ENCODE data around the gene RAMP1. TPM values are rescaled to one million over a fixed set of nuclear protein-coding genes. Genes with fewer than 3 reads are reported as not detected.
A peak's percentile ranks its signal among the peaks of the same experiment; 100 is the strongest.
"Not testable (repeated sequence)": the region's sequence is repeated elsewhere in the genome, so short reads cannot be mapped to it uniquely, and the experiment has no call there.

The RAMP1 gene
- total RNA-seq, 2 experiments from 2014 or later = 4.9 TPM

DNA sequence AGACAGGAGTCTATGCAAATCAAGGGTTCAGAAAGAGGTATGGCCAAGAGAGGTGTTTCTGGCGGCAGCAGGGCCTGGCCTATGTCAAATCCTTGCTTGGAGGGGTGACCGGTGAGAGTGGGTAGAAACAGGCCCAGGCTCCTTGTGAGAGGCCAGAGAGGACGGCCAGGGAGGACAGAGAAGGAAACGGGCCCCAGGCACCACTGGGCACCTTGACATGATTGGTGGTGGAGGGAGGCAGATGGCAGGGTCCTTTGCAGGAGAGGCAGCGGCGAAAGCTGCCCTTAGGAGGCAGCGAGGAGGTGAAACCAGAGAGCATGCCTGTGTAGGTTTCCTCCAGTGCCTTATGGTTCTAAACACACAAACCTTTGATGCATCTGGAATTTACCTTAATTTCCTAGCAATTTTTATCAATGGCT is 6.2 kb downstream of the RAMP1 start:
- H3K4me1 Mint-ChIP-seq = peaks cover 15% of the 10 kb centered on the region
- peaks cover 34% of the 10 kb centered on the region for H3K27me3 Mint-ChIP-seq
- peaks cover 4% of the 10 kb centered on the region for H3K36me3 Mint-ChIP-seq (ENCODE audit: low read depth)
- POLR2A ChIA-PET = no interaction called here
- DNase-seq = no peak
- no peaks in the 10 kb centered on the region for H3K9me3 Mint-ChIP-seq
- CTCF ChIA-PET = interaction anchor here (0.5 to 1.6 kb wide), 2 partner anchors 11 to 27 kb away, joined by 4 to 7 read pairs; no protein-coding TSS in a partner anchor
- H3K4me3 Mint-ChIP-seq = no peak overlapping the region
- H3K27ac Mint-ChIP-seq = no peak overlapping the region

DNA sequence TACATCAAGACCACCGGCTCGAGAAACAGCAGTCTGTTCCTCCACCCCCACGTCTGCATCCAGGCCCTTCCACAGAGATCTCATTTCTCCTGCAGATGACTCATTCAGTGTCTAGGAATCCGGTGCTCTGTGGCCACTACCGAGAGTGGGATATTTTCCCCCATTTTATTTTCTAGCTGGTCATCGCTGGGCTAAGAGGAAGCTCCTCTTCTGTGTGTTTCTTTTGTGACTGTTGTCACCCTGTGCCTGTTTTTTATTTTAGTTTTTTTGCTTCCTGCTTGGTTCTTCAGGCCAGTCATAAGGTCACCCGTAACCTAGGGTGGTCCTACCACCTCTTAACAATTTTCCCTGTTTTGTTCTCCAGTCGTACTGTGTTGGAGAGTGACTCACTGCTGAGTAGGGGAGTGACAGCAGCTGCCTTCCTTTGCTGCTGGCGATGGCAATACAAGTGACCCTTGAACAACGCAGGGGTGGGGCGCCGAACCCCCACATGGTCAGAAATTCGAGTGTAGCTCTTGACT is 6.7 kb downstream of the RAMP1 start:
- Mint-ChIP-seq H3K9me3 (no peaks in the 10 kb centered on the region), H3K27ac (no peak overlapping the region), H3K36me3 (ENCODE audit: low read depth) (peaks cover 4% of the 10 kb centered on the region), H3K27me3 (peaks cover 30% of the 10 kb centered on the region), H3K4me1 (peaks cover 13% of the 10 kb centered on the region), H3K4me3 (no peak overlapping the region)
- DNase-seq = no peak
- POLR2A ChIA-PET = no interaction called here
- CTCF ChIA-PET = interaction anchor here (0.5 to 1.6 kb wide), 3 partner anchors 11 to 87 kb away, joined by 4 to 8 read pairs (median 7); no protein-coding TSS in a partner anchor

DNA sequence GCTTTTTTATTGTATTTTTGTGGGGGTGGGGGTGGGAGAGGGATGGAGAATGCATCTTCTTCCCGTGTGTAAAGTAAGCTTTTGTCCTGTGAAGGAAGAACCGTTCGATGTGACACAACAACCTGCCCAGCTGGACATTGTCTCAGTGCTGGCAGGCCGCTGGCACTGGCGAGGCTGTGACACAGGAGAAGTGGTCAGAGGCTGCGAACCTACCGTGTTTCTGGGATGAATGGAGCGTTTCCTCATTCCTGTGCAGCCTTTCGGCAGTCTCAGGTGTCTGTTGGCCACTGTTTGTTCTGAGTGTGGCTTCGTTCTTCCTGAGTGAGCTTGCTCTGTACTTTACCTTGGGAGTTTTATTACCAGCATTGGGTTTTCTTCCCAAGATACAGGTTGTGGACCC is 8.0 kb downstream of the RAMP1 start:
- Mint-ChIP-seq H3K36me3 (ENCODE audit: low read depth) (peaks cover 4% of the 10 kb centered on the region), H3K9me3 (no peaks in the 10 kb centered on the region), H3K27me3 (peaks cover 22% of the 10 kb centered on the region), H3K27ac (no peak overlapping the region), H3K4me3 (no peak overlapping the region), H3K4me1 (peaks cover 15% of the 10 kb centered on the region)
- POLR2A ChIA-PET = no interaction called here
- DNase-seq = no peak
- CTCF ChIA-PET = interaction anchor here (0.5 to 1.5 kb wide), 2 partner anchors 8 to 188 kb away, joined by 3 to 6 read pairs; no protein-coding TSS in a partner anchor

DNA sequence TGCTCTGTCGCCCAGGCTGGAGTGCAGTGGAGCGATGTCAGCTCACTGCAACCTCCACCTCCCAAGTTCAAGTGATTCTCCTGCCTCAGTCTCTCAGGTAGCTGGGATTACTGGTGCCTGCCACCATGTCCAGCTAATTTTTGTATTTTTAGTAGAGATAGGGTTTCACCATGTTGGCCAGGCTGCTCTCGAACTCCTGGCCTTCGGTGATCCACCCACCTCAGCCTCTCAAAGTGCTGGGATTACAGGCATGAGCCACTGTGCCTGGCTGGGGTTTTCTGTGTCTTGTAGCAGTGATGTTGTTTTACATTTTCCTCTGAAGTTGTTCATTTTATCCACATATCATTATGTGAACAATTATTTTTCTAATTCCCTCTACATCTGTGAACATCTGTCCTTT is 8.7 kb downstream of the RAMP1 start:
- H3K27ac Mint-ChIP-seq; H3K9me3 Mint-ChIP-seq; POLR2A ChIA-PET; H3K4me3 Mint-ChIP-seq; H3K36me3 Mint-ChIP-seq (ENCODE audit: low read depth); DNase-seq: not testable (repeated sequence)
- peaks cover 15% of the 10 kb centered on the region for H3K4me1 Mint-ChIP-seq
- H3K27me3 Mint-ChIP-seq = peaks cover 22% of the 10 kb centered on the region
- CTCF ChIA-PET = interaction anchor here (1.5 kb wide), 1 partner anchor 8 kb away, joined by 6 read pairs; no protein-coding TSS in a partner anchor

- Mint-ChIP-seq H3K4me1 (peaks cover 22% of the 10 kb centered on the region), H3K27ac (no peak overlapping the region), H3K9me3 (no peaks in the 10 kb centered on the region), H3K36me3 (ENCODE audit: low read depth) (peaks cover 4% of the 10 kb centered on the region), H3K4me3 (no peak overlapping the region), H3K27me3 (peaks cover 22% of the 10 kb centered on the region)
- POLR2A ChIA-PET = no interaction called here
- no peak for DNase-seq
- CTCF ChIA-PET = no interaction called here
Observed at GRCh38 chr2:237868631-237869342, 9.4 kb downstream of the RAMP1 start.

GRCh38 chr2:237869343-237870102 is 10.1 kb downstream of the RAMP1 start:
- DNase-seq = no peak
- peaks cover 4% of the 10 kb centered on the region for H3K36me3 Mint-ChIP-seq (ENCODE audit: low read depth)
- H3K27me3 Mint-ChIP-seq = peaks cover 22% of the 10 kb centered on the region
- ChIA-PET CTCF (interaction anchor here (0.9 kb wide), 1 partner anchor 8 kb away, joined by 3 read pairs; no protein-coding TSS in a partner anchor), POLR2A (no interaction called here)
- no peaks in the 10 kb centered on the region for H3K9me3 Mint-ChIP-seq
- peak overlapping the region; percentile 15 for H3K27ac Mint-ChIP-seq
- no peak overlapping the region for H3K4me3 Mint-ChIP-seq
- H3K4me1 Mint-ChIP-seq = peaks cover 24% of the 10 kb centered on the region

DNA sequence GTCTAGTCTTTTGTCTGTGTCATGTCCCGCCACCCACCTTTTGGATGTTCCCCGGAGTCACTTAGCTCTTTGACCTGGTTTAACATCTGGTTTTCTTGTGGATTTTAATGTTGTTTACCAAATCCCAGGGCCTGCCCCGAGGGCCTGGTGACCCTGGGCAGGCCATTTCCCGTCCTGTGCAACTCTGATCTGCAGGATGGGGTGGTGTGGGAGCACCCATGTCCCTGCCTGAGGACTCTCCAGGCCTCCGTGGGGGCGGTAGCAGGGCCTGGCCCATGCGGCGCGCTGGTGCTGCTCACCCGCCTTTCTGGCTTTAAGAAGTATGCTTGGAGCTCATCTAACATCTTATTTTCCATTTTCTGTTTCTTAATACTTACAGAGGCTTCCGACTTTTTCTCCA is 10.7 kb downstream of the RAMP1 start:
- Mint-ChIP-seq H3K9me3 (no peaks in the 10 kb centered on the region), H3K27me3 (peaks cover 22% of the 10 kb centered on the region), H3K27ac (no peak overlapping the region), H3K4me3 (no peak overlapping the region), H3K36me3 (ENCODE audit: low read depth) (peaks cover 4% of the 10 kb centered on the region), H3K4me1 (peaks cover 24% of the 10 kb centered on the region)
- CTCF ChIA-PET = interaction anchor here (0.9 kb wide), 1 partner anchor 9 kb away, joined by 3 read pairs; no protein-coding TSS in a partner anchor
- no peak for DNase-seq
- POLR2A ChIA-PET = no interaction called here

- H3K27me3 Mint-ChIP-seq = peaks cover 22% of the 10 kb centered on the region
- no peaks in the 10 kb centered on the region for H3K9me3 Mint-ChIP-seq
- no peak for DNase-seq
- no peak overlapping the region for H3K27ac Mint-ChIP-seq
- CTCF ChIA-PET = no interaction called here
- H3K4me3 Mint-ChIP-seq = no peak overlapping the region
- peaks cover 4% of the 10 kb centered on the region for H3K36me3 Mint-ChIP-seq (ENCODE audit: low read depth)
- peaks cover 24% of the 10 kb centered on the region for H3K4me1 Mint-ChIP-seq
- POLR2A ChIA-PET = interaction anchor here (1.0 kb wide), 1 partner anchor 12 kb away, joined by 3 read pairs; no protein-coding TSS in a partner anchor
Observed at GRCh38 chr2:237870754-237871651, 11.6 kb downstream of the RAMP1 start.

DNA sequence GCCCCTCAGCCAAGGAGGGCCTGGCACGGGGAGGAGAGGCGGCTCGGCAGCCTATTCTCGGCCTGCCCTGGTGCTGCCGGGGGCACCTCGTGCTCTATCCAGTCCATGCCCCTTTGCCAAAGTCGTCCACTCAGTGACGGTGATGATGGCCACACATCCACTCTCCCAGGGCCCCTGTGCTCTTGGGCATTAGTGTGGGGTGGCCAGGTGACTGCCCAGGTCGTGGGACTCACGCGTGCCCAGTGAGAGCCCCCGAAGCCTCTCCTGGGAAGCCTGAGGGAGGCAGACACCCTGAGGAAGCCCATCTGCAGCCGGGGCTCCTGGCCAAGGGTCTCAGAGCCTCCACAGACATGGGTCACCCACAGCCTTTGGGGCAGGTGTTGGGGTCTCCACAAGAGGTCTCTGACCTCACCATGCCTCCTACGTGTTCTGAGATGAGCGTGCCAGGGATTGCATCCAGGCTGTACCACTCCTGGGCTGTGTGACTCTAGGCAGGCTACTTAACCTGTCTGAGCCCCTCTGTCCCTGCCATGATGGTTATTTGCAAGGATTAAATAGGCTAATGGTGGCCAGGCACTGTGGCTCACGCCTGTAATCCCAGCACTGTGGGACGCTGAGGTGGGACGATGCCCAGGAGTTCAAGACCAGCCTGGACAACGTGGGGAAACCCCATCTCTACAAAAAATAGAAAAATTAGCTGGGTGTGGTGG is 12.9 kb downstream of the RAMP1 start:
- H3K36me3 Mint-ChIP-seq (ENCODE audit: low read depth) = peaks cover 4% of the 10 kb centered on the region
- DNase-seq = no peak
- no peaks in the 10 kb centered on the region for H3K9me3 Mint-ChIP-seq
- ChIA-PET POLR2A (no interaction called here), CTCF (no interaction called here)
- peaks cover 24% of the 10 kb centered on the region for H3K4me1 Mint-ChIP-seq
- peaks cover 20% of the 10 kb centered on the region for H3K27me3 Mint-ChIP-seq
- H3K4me3 Mint-ChIP-seq = no peak overlapping the region
- H3K27ac Mint-ChIP-seq = no peak overlapping the region

DNA sequence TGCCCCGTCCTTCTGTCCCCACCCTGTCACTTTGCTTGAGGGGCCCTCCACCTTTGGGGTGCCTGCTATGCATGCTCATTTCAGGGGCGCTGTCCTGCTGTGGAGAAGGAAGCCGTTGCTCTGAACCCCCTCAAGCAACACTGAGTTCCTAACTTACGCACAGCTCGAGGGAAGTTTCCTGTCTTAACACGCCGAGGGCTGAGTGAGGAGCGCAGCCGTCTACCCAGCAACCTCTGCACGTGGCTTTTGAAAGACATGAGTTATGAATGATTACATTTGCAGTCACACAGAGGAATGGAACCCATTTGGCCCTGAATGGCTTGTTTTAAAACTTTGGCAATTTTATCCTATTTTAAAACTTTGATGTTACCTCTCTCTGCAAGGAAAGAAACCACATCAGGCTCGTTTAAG is 14.0 kb downstream of the RAMP1 start:
- H3K36me3 Mint-ChIP-seq (ENCODE audit: low read depth) = peaks cover 4% of the 10 kb centered on the region
- DNase-seq = peak; percentile 22
- ChIA-PET CTCF (no interaction called here), POLR2A (no interaction called here)
- no peaks in the 10 kb centered on the region for H3K9me3 Mint-ChIP-seq
- H3K4me3 Mint-ChIP-seq = no peak overlapping the region
- H3K4me1 Mint-ChIP-seq = peaks cover 22% of the 10 kb centered on the region
- H3K27me3 Mint-ChIP-seq = peaks cover 16% of the 10 kb centered on the region
- H3K27ac Mint-ChIP-seq = peak overlapping the region; percentile 68

DNA sequence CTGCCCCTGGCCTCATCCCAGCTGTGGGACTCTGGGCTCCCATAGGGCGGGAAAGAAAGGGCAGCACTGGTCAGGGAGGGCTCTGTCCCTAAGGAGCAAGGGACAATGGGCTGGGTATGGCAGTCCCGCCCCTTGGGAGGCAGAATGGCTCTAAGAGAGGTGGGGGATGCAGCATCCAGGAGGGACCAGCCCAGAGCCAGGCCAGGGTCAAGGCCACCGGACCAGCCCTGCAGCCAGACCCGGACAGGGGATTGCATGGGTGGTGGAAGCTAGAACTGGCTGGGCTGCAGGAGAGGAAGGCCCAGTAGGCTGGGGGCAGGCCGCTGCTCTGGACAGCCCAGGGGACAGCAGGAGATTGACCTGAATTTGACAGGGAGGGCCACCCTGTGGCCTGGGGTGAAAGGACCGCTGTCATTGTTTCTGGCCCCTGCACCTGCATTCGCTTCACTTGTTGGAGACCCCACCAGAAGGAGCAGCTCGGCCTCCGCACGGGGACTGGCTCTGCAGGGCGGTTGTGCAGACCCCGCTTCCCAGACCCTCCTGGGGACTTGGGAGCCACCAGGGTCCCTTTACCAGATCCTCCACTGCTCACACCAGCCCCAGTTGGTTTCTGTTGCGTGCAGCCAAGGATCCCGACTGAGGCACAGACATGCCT is 14.6 kb downstream of the RAMP1 start:
- POLR2A ChIA-PET = no interaction called here
- Mint-ChIP-seq H3K27me3 (peaks cover 10% of the 10 kb centered on the region), H3K4me3 (no peak overlapping the region), H3K4me1 (peaks cover 16% of the 10 kb centered on the region), H3K9me3 (no peaks in the 10 kb centered on the region), H3K27ac (no peak overlapping the region), H3K36me3 (ENCODE audit: low read depth) (peaks cover 1% of the 10 kb centered on the region)
- DNase-seq = no peak
- CTCF ChIA-PET = no interaction called here
